Adrenal gland (tissue), 12 donors: ENCODE results near the gene PER3. TPM values are rescaled to one million over a fixed set of nuclear protein-coding genes. Genes with fewer than 3 reads are reported as not detected.
A peak's percentile ranks its signal among the peaks of the same experiment; 100 is the strongest.

Source experiments
- DNase-seq, 7 donors: peaks; one replicate each; pipeline ENCODE4 v3.0.0-alpha.2; 2019 to 2020
- H3K27ac ChIP-seq, 5 donors: fragments of 200-600 bp; sonication (generic) in 4 of 5; 1 replicate in 3 of 5; 2 replicates in 2 of 5; pipeline versions ENCODE4 v1.5.1 to v1.8.0; 2016 to 2020; ENCODE audit warnings: mild to moderate bottlenecking in 1 of 5
- H3K27me3 ChIP-seq: fragments of 200-600 bp; 2 replicates; pipeline ENCODE4 v1.8.0; 2021
- H3K36me3 ChIP-seq, 2 donors: fragments of 200-600 bp; replicated peaks in 1 of 2; 1 replicate in 1 of 2; 2 replicates in 1 of 2; pipeline versions ENCODE4 v1.5.1 to v1.8.0; 2018 to 2022
- H3K4me1 ChIP-seq, 2 donors: fragments of 200-600 bp; replicated peaks in 1 of 2; 1 replicate in 1 of 2; 2 replicates in 1 of 2; pipeline versions ENCODE4 v1.5.1 to v1.8.0; 2018 to 2021
- H3K4me3 ChIP-seq, 4 donors: fragments of 200-600 bp; sonication (generic) in 3 of 4; one replicate each; pipeline ENCODE4 v1.5.1; 2016 to 2018
- H3K9me3 ChIP-seq, 3 donors: fragments of 200-600 bp; sonication (generic) in 1 of 3; replicated peaks in 1 of 3; 1 replicate in 2 of 3; 2 replicates in 1 of 3; pipeline versions ENCODE4 v1.5.1 to v1.8.0; 2016 to 2021
- CTCF ChIP-seq, 6 experiments: fragments of 450-650 bp in 4 of 6; fragments of 200-600 bp in 2 of 6; sonication (generic) in 1 of 6; IDR thresholded peaks; 1 replicate in 5 of 6; 2 replicates in 1 of 6; pipeline versions ENCODE4 v1.5.1 to v1.8.0; 2016 to 2021; ENCODE audit warnings: antibody characterized with exemption in 6 of 6, mild to moderate bottlenecking in 2 of 6, moderate library complexity in 1 of 6
- POLR2A ChIP-seq, 2 donors: fragments of 450-650 bp; IDR thresholded peaks; one replicate each; pipeline ENCODE4 v1.6.1; 2017; ENCODE audit warnings: antibody characterized with exemption in 2 of 2, mild to moderate bottlenecking in 2 of 2, moderate library complexity in 1 of 2
- WGBS, 4 donors: extraction: QIAGEN DNeasy Blood & Tissue Kit in 2 of 4; methylation state at CpG; one replicate each; pipeline versions ENCODE4 v1.1.5 to v1.1.7; 2013 to 2017; 5-methylcytosine and 5-hydroxymethylcytosine counted together
- intact Hi-C, 2 donors: fragments of 100-400 bp; cut with DNase I; formaldehyde crosslinking; loops; one replicate each; pipeline versions ENCODE4 v1.14.1 to v1.15.0; 2022 to 2023
- polyA plus RNA-seq, 3 donors: library from polyadenylated mRNA; stranded (reverse); fragments of 200-250 nt in 2 of 3; fragments of 350-450 nt in 1 of 3; fragmentation: Illumina TruSeq in 1 of 3; extraction: RNeasy Lipid Tissue Mini Kit (QIAGEN cat#74804) in 1 of 3; gene quantifications; one replicate each; pipeline ENCODE4 v1.2.3, GENCODE V29; 2013 to 2014
- total RNA-seq, 9 donors: library from RNA; depleted of rRNA in 4 of 9; stranded (reverse); fragments of >200 nt in 4 of 9; fragments of 120-200 nt in 1 of 9; fragmentation: NEBNext Ultra II Directional in 1 of 9; extraction: Animal tissue kit (Norgen Biotek cat#: 25700) in 1 of 9; gene quantifications; one replicate each; pipeline versions ENCODE4 v1.1.0 to v1.2.4, GENCODE V29; 2013 to 2023
- donor health status: healthy with polysubstance abuse.
- donor health status: Bipolar disorder and iron deficiency.
- donor health status: DM: yes; HTN: yes; CAD: no.
- donor health status: DM: no; HTN: no; CAD: no.
- donor health status: DM: no; HTN: no; CAD: no.
- donor health status: DM: yes; HTN: yes; CAD: no.

Gene PER3
- total and polyA plus RNA-seq, 12 donors: 8.8 to 29.0 (median 16.9) TPM

GRCh38 chr1:7827126-7827955 lies 43.2 kb downstream of the PER3 start:
- Histone ChIP-seq H3K36me3 (peaks cover 0 to 43% of the 10 kb centered on the region in 2 donors), H3K27me3 (no peaks in the 10 kb centered on the region)
- 72 to 84% (median 79%) methylated on average over 29 to 39 of the region's 39 CpGs for WGBS, 4 donors

GRCh38 chr1:7831458-7831857 lies 47.4 kb downstream of the PER3 start:
- no peak for TF ChIP-seq POLR2A (IDR thresholded peaks at IDR 0.05)
- TF ChIP-seq CTCF (IDR thresholded peaks at IDR 0.05): no peak
- intact Hi-C loops: no loop called here
- Histone ChIP-seq H3K4me3 (no peak overlapping the region), H3K4me1 (no peaks in the 10 kb centered on the region), H3K9me3 (no peaks in the 10 kb centered on the region), H3K27me3 (no peaks in the 10 kb centered on the region), H3K36me3 (peaks cover 0 to 42% of the 10 kb centered on the region in 2 donors), H3K27ac (no peak overlapping the region)
- no peak for DNase-seq
- WGBS, 4 donors: 61 to 63% (median 61%) methylated on average over 3 of the region's 3 CpGs

More at GRCh38 chr1:7827126-7827955, 43.2 kb downstream of the PER3 start:
- TF ChIP-seq CTCF (IDR thresholded peaks at IDR 0.05) (no peak), POLR2A (IDR thresholded peaks at IDR 0.05) (no peak)
- peak overlapping the region in 1 of 4 donors; percentile 18 for H3K4me3 ChIP-seq
- no peaks in the 10 kb centered on the region for H3K4me1 ChIP-seq
- intact Hi-C loops: no loop called here
- H3K9me3 ChIP-seq: no peaks in the 10 kb centered on the region
- no peak overlapping the region for H3K27ac ChIP-seq
- DNase-seq: peak in 4 of 7 donors; percentile 3 to 52 (median 20)

- Histone ChIP-seq H3K4me1 (no peaks in the 10 kb centered on the region), H3K27me3 (no peaks in the 10 kb centered on the region), H3K36me3 (peaks cover 0 to 43% of the 10 kb centered on the region in 2 donors), H3K4me3 (no peak overlapping the region), H3K9me3 (no peaks in the 10 kb centered on the region), H3K27ac (no peak overlapping the region)
- DNase-seq: no peak
- intact Hi-C loops: no loop called here
- TF ChIP-seq CTCF (IDR thresholded peaks at IDR 0.05) (no peak), POLR2A (IDR thresholded peaks at IDR 0.05) (no peak)
These were observed 48.9 kb downstream of the PER3 start for GRCh38 chr1:7833035-7833434.

GRCh38 chr1:7838714-7839113 lies 54.6 kb downstream of the PER3 start:
- intact Hi-C loops: no loop called here
- no peaks in the 10 kb centered on the region for H3K9me3 ChIP-seq

More at GRCh38 chr1:7838714-7839113, 54.6 kb downstream of the PER3 start:
- Histone ChIP-seq H3K4me3 (no peak overlapping the region), H3K27me3 (no peaks in the 10 kb centered on the region), H3K27ac (no peak overlapping the region), H3K36me3 (peaks cover 0 to 60% of the 10 kb centered on the region in 2 donors), H3K4me1 (no peaks in the 10 kb centered on the region)
- no peak for DNase-seq
- 97 to 100% (median 98%) methylated on average over 2 of the region's 2 CpGs for WGBS, 4 donors
- TF ChIP-seq POLR2A (IDR thresholded peaks at IDR 0.05) (no peak), CTCF (IDR thresholded peaks at IDR 0.05) (no peak)
